Esophagus squamous epithelium (tissue), 5 donors: ENCODE data around the gene TTYH1. TPM values are rescaled to one million over a fixed set of nuclear protein-coding genes. Genes with fewer than 3 reads are reported as not detected.

Experiments
- DNase-seq: peaks from one replicate; lab custom pipeline; 2025; lab: John Stamatoyannopoulos, UW
- H3K27ac ChIP-seq, 4 donors: fragments of 200-600 bp; sonication (generic); one replicate each; pipeline ENCODE4 v1.5.1; 2016 to 2019; ENCODE audit warnings: mild to moderate bottlenecking in 1 of 4
- H3K27me3 ChIP-seq, 4 donors: fragments of 200-600 bp; sonication (generic); 1 replicate in 3 of 4; 2 replicates in 1 of 4; pipeline versions ENCODE4 v1.5.1 to v1.6.0; 2017 to 2021; ENCODE audit warnings: antibody characterized with exemption in 1 of 4
- H3K36me3 ChIP-seq, 3 donors: fragments of 200-600 bp; sonication (generic); one replicate each; pipeline ENCODE4 v1.5.1; 2016 to 2019
- H3K4me1 ChIP-seq, 3 donors: fragments of 200-600 bp; sonication (generic); one replicate each; pipeline ENCODE4 v1.5.1; 2017 to 2019
- H3K4me3 ChIP-seq, 4 donors: fragments of 200-600 bp; sonication (generic); 1 replicate in 3 of 4; 2 replicates in 1 of 4; pipeline ENCODE4 v1.5.1; 2016 to 2019; ENCODE audit warnings: mild to moderate bottlenecking in 2 of 4, moderate library complexity in 1 of 4
- H3K9me3 ChIP-seq, 3 donors: fragments of 200-600 bp; sonication (generic); one replicate each; pipeline ENCODE4 v1.5.1; 2016 to 2019
- CTCF ChIP-seq, 6 experiments: fragments of 450-650 bp in 4 of 6; fragments of 200-600 bp in 2 of 6; sonication (generic) in 2 of 6; IDR thresholded peaks; one replicate each; pipeline ENCODE4 v1.5.1; 2016 to 2019; ENCODE audit warnings: antibody characterized with exemption in 6 of 6, mild to moderate bottlenecking in 4 of 6, moderate library complexity in 4 of 6
- POLR2A ChIP-seq, 4 donors: fragments of 450-650 bp; IDR thresholded peaks; one replicate each; pipeline ENCODE4 v1.6.1; 2017; ENCODE audit warnings: antibody characterized with exemption in 4 of 4, mild to moderate bottlenecking in 4 of 4, moderate library complexity in 3 of 4
- WGBS, 2 donors: methylation state at CpG; one replicate each; pipeline ENCODE4 v1.1.5; 2018; 5-methylcytosine and 5-hydroxymethylcytosine counted together
- intact Hi-C: fragments of 100-400 bp; cut with DNase I; formaldehyde crosslinking; loops from one replicate; pipeline ENCODE4 v1.15.0; 2022
- small RNA-seq, 4 donors: library from RNA; depleted of rRNA; stranded (forward); fragments of <200 nt; gene quantifications; one replicate each; pipeline ENCODE3, GENCODE V24; 2016
- total RNA-seq, 4 donors: library from RNA; depleted of rRNA; stranded (reverse); fragments of >200 nt; gene quantifications; one replicate each; pipeline ENCODE4 v1.1.0, GENCODE V29; 2016
- donor health status: DM: yes; HTN: yes; CAD: no.

Gene TTYH1
- total RNA-seq, 4 donors from 2014 or later = 0.44 to 4.4 (median 2.0) TPM; not detected in 1

GRCh38 chr19:54485851-54486250 lies 70.6 kb downstream of the TTYH1 start:
- 57 to 62% methylated on average over 4 to 5 of the region's 5 CpGs for WGBS, 2 donors
- Histone ChIP-seq H3K27ac (no peak overlapping the region), H3K9me3 (no peaks in the 10 kb centered on the region), H3K4me3 (no peak overlapping the region), H3K36me3 (no peaks in the 10 kb centered on the region), H3K27me3 (peaks cover 0 to 18% (median 0%) of the 10 kb centered on the region in 4 donors), H3K4me1 (peaks cover 0 to 5% (median 2%) of the 10 kb centered on the region in 3 donors)
- intact Hi-C loops = no loop called here
- DNase-seq = no peak
- no peak for TF ChIP-seq CTCF (IDR thresholded peaks at IDR 0.05)
- no peak for TF ChIP-seq POLR2A (IDR thresholded peaks at IDR 0.05)

Small RNA genes within 50 kb of the gene (small RNA-seq; reads per million reads assigned to genes)
- 0 reads per million in 4 donors for gene AC245884.3

Other genes starting within 250 kb of the TTYH1 start
- gene TMC4, start 242.3 kb upstream of the TTYH1 start, total RNA-seq = 10 to 100 TPM in 3 of 4 donors, 1 to 10 TPM in 1; 4.0 to 45.6 (median 17.5) TPM
- gene MBOAT7, start 225.9 kb upstream of the TTYH1 start, total RNA-seq = 10 to 100 TPM; 32.2 to 56.2 (median 40.8) TPM
- gene TSEN34, start 224.2 kb upstream of the TTYH1 start, total RNA-seq = 10 to 100 TPM; 56.1 to 70.9 (median 64.4) TPM
- 1,000 to 10,000 TPM; 1,466 to 2,803 (median 2,105) TPM for gene RPS9, start 214.6 kb upstream of the TTYH1 start, total RNA-seq
- gene LILRB3, start 192.5 kb upstream of the TTYH1 start, total RNA-seq = 10 to 100 TPM in 1 of 4 donors, 1 to 10 TPM in 2, not detected in 1; 7.8 to 18.8 (median 8.3) TPM
- gene LILRA6, start 172.7 kb upstream of the TTYH1 start, total RNA-seq = 1 to 10 TPM in 1 of 4 donors, under 1 TPM in 2, not detected in 1; 0.53 to 1.7 (median 0.95) TPM
- 1 to 10 TPM in 3 of 4 donors, not detected in 1; 1.4 to 9.3 (median 5.8) TPM for gene LILRB5, start 158.2 kb upstream of the TTYH1 start, total RNA-seq
- 1 to 10 TPM in 2 of 4 donors, under 1 TPM in 1, not detected in 1; 0.40 to 1.9 (median 1.0) TPM for gene LILRB2, start 134.4 kb upstream of the TTYH1 start, total RNA-seq
- 1 to 10 TPM in 1 of 4 donors, under 1 TPM in 2, not detected in 1; 0.38 to 1.4 (median 0.70) TPM for gene LILRA5, start 102.3 kb upstream of the TTYH1 start, total RNA-seq
- under 1 TPM in 1 of 4 donors, not detected in 3; 0.19 TPM for gene LILRA4, start 76.3 kb upstream of the TTYH1 start, total RNA-seq
- 10 to 100 TPM in 2 of 4 donors, 1 to 10 TPM in 1, under 1 TPM in 1; 0.57 to 11.4 (median 6.1) TPM for gene LAIR1, start 50.5 kb upstream of the TTYH1 start, total RNA-seq
- gene LENG8, start 33.7 kb downstream of the TTYH1 start, total RNA-seq = 10 to 100 TPM; 22.9 to 95.2 (median 49.6) TPM
- gene LENG9, start 48.3 kb downstream of the TTYH1 start, total RNA-seq = 10 to 100 TPM in 2 of 4 donors, 1 to 10 TPM in 2; 8.1 to 13.1 (median 10.1) TPM
- gene CDC42EP5, start 57.8 kb downstream of the TTYH1 start, total RNA-seq = 10 to 100 TPM in 2 of 4 donors, 1 to 10 TPM in 2; 6.0 to 39.4 (median 9.8) TPM
- not detected for gene LAIR2, start 87.4 kb downstream of the TTYH1 start, total RNA-seq
- under 1 TPM in 3 of 4 donors, not detected in 1; 0.11 to 0.76 (median 0.53) TPM for gene LILRA2, start 158.3 kb downstream of the TTYH1 start, total RNA-seq
- gene LILRA1, start 178.2 kb downstream of the TTYH1 start, total RNA-seq = 1 to 10 TPM in 2 of 4 donors, under 1 TPM in 2; 0.38 to 1.1 (median 0.82) TPM
- gene LILRB1, start 215.0 kb downstream of the TTYH1 start, total RNA-seq = 1 to 10 TPM in 2 of 4 donors, under 1 TPM in 1, not detected in 1; 0.75 to 2.3 (median 1.5) TPM
- 1 to 10 TPM in 3 of 4 donors, under 1 TPM in 1; 0.31 to 6.7 (median 2.5) TPM for gene LILRB4, start 247.5 kb downstream of the TTYH1 start, total RNA-seq